Fibroblast of skin of scalp (primary cell): ENCODE measurements around the gene SORBS1.
A peak's percentile ranks its signal among the peaks of the same experiment; 100 is the strongest.

Source experiments
- DNase-seq: peaks from one replicate; pipeline ENCODE4 v3.0.0-alpha.2; 2013

Gene SORBS1

DNA sequence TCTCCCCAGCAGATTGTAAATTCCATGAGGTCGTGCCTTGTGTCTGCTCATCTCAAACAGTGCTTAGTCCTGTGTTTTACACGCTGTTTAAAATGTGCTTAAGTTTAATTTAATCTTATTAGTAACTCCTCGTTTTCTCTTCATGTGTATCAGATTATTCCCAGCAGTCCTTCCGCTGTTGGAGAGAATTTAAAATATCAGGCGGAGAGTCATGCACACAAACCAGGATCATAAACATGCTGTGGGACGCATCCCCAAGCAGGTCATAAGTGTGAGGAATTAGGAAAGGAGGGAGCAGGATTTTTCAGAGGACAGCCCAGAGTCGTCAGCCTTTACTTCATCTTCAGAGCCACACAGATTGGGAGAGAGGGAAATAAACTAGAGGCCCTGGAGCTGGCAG, 4.2 kb upstream of the SORBS1 start:
- no peak for DNase-seq

DNA sequence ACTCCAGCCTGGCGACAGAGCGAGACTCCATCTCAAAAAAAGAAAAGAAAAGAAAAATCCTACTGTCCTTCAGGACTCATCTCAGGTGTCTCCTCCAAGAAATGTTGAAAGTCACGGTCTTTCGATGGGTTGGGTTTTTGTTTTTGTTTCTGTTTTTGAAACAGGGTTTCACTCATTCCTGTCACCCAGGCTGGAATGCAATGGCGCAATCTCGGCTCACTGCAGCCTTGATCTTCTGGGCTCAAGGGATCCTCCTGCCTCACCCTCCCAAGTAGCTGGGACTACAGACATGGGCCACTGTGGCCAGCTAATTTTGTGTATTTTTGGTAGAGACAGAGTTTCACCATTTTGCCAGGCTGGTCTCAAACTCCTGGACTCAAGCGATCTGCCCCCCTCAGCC, 3.1 kb upstream of the SORBS1 start:
- DNase-seq = no peak

DNA sequence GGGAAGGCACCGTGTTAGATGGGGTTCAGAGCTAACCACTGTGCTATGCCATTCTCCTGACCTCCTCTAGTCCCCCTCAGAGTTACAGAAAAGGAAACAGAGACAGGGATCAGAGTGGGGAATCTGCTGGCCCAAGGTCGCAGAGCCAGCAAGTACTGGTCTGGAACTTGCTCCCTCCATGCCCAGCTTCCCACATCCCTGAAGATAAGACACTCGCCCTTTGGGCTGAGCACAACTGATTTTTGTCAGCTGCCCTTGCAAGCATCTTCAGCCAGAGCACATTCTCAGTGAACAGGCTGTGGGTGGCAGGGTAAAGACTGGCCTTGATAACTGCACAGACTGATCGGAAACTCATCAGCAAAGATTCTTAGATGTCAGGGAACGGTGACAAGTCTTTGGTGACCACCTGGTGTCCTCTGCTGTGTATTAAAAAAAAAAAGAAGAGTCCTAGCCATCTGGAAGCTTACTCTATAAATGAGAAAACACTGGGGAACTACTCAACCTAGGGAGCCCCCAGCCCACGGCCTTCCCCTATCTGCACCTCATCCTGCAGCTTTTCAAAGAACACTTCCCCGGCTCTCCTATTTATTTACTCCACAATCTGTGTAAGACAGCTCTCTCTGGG, 1.3 kb upstream of the SORBS1 start:
- no peak for DNase-seq

DNA sequence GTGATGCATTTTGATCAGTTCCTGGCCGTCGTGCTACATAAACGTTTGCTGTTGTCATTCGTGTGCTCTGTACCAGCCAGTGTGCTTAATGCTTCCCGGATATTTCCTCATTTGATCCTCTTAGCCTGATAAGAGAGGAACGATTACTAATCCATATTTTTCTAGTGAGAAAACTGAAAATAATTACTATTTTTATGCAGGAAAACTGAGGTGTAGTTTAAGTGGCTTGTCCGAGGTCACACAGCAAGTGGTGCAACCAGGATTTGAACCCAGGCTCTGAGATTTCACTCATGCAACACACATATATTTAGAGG, 650 bp upstream of the SORBS1 start:
- no peak for DNase-seq

DNA sequence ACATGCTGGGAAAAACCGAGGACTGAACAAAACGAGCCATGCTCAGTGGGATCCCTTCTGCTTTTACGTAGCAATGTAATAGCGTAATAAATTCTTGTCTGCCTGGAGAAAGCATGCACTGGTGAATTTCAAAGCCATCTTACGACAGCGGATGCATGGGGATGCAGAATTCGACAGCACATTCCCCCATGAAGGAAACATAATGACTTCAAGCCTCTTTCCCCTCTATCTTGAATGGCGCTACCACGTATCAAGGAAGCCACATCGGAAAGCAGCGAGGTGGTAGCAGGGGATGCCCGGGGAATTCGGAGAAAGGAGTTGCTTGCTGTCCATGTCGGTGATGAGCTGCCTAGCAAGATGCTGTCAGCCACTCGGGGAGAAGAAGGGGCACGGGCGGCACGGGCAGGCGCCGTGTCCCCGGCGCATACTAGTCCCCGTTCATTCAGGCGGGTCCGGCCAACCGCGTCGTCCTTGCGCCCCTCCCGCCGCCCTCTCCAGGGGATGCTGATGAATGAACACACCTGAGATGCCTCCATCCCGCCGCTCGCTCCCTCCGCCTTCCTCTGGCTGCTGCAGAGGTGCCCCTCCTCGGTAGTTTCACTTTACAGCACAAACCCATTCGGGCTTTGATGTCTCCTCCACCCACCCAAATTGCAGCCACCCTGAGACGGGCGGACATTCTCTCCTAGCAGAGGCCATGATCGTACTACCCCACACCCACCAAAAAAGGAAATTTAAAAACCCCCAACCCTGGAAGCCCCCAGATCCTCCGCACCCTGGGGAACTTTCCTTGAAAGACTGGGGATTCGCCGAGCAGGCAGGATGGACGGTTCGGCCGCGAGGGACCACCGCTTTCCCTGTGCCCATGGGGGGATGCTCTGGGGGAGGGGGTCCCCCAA, 644 bp downstream of the SORBS1 start:
- DNase-seq = peak; percentile 24

DNA sequence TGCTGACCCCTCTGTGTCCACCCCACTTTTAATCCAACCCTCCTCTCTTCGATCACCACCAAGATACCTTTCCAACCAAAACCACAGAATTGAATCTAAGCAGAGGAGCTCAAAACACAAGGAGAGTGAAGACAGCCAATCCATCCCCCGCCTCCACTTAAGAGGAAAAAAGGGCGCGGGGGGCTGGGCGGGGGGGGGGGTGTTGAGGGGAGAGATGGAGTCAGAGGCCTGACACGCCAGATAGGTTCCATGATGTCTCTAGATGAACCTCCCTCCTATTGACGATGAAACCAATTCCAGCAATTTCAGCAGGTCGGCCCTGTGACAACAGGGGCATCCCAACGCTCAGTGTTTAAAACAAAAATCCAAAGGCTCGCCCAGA, 1.3 kb downstream of the SORBS1 start:
- DNase-seq = no peak

DNA sequence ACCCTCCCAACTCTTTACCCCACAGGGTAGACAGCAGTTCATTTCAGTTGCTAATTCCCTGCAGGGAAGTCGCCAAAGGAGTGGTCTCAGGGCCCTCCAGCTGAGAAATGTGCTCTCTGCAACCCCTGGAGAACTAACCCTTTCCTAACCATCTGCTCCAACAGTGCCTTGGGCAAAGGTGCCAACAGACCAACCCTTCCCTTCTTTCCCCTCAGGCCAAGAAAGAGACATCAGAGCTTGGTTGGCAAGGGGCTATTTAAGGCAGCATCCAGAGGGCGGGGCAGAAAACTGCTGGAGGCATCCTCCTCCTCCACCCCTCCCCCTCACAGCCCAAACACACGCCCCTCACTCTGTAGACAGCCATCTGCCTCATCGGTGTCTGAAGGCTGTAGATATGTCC, 1.7 kb downstream of the SORBS1 start:
- DNase-seq = no peak

DNA sequence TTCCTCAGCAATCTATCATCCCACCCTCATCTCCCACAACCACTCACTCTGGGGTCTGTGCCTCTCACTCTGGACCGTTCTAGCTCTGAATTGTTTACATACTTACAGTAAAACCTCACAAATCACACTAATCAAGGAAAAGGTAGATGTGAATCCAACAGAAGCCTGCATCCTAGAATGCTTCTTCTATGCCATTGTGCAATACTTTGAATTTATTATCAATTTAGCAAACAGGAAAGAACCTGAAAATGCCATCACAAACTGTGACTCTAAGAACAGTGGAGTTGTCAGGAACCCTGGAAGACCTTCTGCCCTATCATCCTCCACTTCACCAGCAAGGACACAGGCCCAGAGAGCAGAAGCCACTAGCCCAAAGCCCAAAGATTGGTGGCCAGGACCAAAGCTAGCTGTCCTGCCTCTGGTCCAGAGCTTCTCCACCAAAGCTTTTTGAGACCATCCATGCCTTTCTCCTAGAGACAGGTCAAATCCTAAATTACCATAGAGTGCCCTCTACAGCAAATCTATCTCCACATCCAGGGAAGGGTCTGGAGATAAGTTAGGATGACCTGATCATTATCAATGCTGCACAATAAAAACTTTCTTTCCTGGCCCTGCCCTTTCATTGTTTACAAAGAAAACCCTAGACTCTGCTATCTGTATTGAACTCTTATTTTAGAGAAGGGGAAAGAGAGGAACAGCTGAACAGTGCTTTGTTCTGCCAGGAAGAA, 2.4 kb downstream of the SORBS1 start:
- no peak for DNase-seq

DNA sequence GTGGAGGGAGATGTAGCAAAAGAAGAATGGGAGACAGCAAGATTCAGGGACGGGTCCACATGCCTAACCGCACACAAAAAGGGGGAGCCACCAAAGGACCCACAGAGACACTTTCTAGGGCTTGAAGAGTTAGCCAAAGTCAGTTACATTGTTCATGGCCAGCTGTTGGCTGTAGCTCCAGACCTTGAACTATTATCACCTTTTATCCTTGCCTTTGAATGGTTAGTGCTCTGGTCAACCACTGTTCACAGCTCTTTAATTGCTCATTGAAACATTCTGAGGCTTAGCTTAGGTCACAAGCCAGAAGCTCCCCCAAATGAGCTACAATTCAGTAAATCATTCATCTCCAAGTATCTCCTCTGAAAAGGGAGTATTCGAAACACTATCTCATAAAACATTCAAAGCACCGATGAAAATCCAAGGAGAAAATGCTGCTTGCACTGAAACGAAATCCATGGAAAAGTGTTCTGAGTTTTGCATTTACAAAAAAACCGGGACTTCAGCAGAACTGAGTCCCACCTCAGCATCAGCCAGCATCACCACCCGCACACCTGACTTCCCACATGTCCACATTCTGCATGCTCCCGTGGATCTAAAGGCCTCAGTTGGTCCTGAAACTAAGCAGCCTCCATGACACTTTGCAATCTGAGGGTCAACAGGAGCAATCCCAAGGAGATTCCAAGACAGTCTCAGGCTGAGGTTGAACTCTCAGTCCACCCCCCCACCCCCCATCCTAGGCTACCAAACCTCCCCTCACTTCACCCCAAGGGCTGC, 4.0 kb downstream of the SORBS1 start:
- DNase-seq = no peak

DNA sequence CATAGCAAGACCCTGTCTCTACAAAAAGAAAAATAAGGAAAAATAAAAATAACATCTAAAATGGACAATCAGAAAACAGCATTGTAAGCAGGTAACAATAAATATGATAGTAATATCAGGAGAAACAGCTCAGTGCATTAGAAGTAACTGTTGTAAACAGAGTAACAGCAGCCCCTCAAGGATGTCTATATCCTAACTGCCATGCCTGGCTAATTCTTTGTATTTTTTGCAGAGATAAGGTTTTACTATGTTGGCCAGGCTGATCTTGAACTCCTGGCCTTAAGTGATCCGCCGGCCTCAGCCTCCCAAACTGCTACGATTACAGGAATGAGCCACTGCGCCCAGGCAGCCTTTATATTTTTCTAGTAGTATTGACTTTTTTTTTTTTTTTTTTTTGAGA, 7.5 kb downstream of the SORBS1 start:
- no peak for DNase-seq

DNA sequence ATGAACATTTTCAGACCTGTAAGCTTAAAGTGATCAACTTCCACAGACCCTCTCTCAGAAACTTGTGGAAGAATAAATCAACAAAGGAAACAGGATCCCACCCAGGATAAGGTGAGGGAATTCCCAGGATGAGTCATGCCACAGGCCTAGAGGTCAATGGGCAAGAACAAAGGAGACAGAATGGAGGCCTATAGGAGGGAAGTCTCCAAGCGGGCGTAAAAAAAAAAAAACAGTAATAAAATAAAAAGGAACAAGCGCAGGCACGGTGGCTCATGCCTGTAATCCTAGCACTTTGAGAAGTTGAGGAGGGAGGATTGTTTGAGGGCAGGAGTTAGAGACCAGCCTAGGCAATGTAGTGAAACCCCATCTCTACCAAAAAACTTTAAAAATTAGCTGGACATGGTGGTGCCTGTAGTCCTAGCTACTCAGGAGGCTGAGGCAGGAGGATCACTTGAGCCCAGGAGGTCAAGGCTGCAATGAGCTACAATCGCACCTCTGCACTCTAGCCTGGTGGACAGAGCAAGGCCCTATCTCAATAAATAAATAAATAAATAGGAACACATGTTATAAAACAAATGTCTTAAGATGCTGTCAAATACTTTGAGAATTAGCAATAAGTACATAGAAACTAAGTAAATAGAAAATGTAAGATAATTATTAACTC, 8.4 kb downstream of the SORBS1 start:
- DNase-seq = no peak

DNA sequence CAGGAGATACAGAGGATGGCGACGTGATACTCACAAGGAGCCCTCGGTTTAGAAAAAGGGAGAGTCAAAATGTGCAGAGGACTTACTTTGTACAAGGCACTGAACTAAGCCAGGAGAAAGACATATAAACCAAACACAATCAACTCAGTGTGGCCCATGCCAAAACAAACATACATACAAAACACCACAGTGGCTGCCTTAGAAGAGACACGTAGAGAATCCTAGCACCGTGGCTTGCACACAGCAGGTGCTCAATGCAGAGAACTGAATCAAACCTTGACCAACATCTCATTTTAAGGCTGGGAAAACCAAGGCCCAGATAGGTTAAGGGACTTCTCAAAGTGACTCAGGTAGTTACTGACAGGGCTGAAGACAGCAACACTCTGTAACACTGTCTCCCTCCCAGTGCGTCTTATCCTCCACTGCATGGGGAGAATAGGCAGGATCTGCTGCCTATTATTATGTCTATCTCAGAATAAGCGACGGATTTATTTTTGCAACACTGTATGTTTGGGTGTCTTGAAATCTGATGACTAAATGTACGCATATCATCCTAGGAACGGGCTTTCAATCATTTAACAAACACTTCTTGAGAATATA, 11.0 kb downstream of the SORBS1 start:
- no peak for DNase-seq

DNA sequence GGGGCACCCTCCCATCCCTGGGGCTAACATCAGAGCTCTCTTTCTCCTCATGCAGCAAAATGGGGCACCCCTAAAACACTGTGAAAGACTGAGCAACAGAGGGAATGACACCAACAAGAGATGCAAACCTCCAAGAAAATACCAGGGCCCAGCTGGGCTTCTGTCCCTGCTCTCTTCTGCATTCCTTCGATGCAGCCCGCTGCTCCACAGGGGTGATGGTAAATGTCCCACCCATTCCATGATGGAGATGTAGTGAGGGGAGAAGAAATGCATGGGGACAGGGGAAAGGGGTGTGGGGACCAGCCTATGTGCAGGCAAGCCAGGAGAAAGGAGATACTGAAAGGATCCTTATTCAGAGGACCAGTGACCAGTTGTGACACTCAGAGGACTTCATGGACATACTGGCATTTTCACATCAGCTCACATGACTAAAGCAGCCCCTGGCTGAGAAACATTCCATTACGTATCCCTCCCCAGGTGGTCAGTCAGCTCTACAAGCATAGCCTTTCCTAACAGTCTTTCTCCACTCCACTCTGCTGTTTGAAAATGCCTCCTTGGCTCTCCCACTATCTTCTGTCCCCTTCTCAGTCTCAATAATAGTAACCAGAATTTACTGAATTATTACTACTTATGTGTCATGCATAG, 13.3 kb downstream of the SORBS1 start:
- DNase-seq = no peak

DNA sequence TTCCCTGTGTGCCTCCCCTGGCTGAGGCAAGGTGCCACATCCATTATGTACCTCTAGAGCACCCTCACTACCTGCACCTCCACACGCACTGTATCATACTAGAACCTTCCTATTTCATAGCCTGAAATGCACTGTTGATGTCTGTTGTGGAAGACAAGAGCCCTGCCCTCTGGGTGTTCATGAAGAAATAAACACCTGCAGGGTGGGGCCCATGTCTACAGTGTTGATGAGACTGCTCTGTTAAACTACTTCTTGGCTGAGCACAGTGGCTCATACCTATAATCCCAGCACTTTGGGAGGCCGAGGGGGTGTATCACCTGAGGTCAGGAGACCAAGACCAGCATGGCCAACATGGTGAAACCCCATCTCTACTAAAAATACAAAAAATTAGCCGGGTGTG, 14.0 kb downstream of the SORBS1 start:
- no peak for DNase-seq

DNA sequence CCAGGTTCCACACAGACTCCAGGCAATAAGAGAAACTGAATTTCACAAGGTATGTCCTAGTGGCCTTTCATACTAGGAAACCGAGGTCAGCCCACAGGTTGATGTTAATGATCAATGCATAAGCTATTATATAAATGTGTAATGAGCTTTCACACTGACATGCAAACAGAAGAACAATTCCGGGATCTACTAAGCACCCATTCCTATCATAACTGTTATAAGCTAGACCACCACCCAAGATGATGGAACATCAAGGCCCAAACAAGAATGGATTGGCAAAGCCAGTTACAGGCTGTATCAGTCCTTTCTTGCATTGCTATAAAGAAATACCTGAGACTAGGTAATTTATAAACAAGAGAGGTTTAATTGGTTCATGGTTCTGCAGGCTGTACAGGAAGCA, 15.2 kb downstream of the SORBS1 start:
- DNase-seq = no peak

DNA sequence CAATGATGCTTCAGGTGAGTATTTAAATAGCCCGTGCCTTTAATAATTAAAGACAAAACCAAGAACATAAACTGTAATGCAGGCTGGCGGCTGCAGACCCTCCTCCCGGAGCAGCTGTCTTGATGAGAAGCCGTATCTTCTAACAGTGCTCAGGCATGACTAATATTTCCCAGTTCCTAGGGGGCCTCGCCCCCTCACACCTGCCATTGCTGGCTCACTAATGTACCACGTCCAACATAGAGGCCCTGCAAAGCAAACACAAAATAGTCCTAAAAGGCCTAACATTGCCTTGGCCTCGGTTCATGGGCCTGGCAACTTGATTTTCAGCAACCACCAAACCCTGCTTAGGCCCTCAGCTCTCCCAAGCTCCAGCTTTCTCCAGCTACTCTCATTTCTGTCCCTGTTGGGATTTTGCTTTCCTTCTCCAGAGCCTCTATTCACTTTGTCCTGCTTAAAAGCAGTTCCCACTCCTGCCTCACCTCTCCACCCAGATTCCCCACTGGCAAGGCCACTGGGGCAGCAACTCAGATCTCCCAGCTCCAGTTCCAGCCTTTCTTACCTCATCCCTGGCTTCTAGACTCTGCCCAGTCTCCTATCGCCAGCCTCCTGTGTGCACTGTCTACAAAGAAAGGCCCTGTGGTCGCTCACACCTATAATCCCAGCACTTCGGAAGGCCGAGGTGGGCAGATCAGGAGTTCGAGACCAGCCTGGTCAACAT, 16.2 kb downstream of the SORBS1 start:
- DNase-seq = no peak

DNA sequence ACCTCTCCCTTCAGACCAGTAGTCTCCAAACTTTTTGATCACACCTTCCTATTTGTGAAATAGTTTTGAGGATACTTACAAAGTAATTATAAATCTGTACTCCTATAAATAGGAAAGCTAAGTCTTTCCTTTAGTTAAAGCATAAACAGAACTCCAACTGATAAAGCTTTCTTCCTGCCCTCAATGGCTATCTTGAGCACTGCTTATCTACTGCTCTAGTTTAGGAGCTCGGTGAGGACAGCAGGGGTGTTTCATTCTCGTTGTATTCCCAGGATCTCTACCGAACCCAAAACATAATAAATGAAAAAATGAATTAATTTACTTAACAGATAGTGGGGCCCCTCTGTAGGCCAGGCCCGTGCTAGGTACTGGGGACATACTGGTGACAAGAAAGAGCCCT, 17.7 kb downstream of the SORBS1 start:
- DNase-seq = no peak

DNA sequence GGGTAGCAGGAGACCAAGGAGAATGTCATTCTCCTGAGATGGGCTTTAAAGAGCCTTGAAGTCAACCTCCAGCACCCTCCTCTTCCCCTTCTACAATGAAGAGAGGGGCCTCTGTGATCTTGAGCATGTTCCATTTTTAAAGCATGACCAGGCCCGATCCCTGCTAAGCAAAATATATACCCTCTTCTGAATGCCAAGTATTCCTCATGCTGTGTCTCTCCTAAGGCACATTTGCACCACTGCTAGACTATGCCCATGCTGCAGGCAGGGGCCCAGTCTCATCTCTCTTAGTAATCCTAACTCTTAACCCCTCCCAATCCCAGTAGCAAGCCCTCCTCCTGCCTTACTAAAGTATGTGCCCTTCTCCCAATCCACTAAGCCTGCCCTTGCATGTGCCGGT, 18.4 kb downstream of the SORBS1 start:
- no peak for DNase-seq

DNA sequence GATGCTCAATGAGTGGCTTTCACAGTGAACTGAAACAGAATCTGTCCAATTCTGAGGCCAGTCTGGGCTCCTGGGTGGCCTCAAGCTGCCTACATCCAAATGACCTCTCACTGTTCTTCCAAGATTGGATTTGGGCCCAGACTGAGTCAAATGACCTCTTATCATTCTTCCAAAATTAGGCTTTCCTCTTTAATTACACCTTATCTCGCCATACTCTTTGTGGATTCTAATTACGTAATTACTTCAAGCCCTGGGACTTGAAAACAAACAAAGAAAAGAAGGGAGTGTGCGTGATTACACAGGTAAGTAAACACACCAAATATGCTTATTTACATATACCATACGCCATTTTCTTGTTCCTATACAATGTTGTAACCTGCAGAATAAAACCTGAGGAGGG, 18.8 kb downstream of the SORBS1 start:
- no peak for DNase-seq

DNA sequence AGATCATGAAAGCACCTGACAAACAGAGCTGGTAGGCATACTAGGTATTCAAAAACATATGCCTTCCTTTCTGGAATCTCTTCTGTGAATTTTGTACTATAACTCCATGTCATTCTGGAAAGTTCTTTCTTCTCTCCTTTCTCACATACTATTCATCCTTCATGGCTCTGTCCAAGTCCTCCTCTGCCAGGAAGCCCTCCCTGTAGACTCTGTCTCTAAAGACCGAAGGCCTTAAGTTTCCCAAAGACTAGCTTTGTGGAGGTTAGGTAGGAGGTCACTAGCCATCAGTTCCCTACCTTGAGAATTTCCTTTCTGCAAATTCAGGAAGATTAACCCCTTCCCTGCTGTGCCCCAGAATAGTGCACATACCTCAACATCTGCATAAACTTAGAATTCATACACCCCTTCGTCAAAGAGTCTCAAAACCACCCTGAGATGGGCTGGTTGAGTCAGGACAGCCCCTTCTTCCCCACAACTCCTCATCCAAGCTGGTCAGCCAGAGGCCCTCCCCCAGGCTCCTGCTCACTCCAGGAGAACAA, 20.6 kb downstream of the SORBS1 start:
- no peak for DNase-seq
